Measurements from ENCODE around the gene ZNF467.

GRCh38 chr7:149792220-149792595 lies 18.8 kb upstream of the ZNF467 start:
- TF ChIP-seq POLR2A (IDR thresholded peaks at IDR 0.05) (no peak), CTCF (IDR thresholded peaks at IDR 0.05) (no peak)
